Neural progenitor cell (in vitro differentiated cells): ENCODE measurements around the gene JADE2. TPM values are rescaled to one million over a fixed set of nuclear protein-coding genes. Genes with fewer than 3 reads are reported as not detected.

Source experiments
- DNase-seq: peaks from one replicate; pipeline ENCODE4 v3.0.0-alpha.2; 2016; ENCODE audit warnings: low spot score
- H2AFZ ChIP-seq: fragments of 200-600 bp; sonication (generic); replicated peaks from 2 replicates; pipeline ENCODE4 v1.6.1; 2016; ENCODE audit warnings: antibody characterized with exemption
- H3F3A ChIP-seq: fragments of 200-600 bp; sonication (generic); 2 replicates; pipeline ENCODE4 v1.6.1; 2016; ENCODE audit warnings: antibody characterized with exemption, low read depth
- H3K27ac ChIP-seq: fragments of 200-600 bp; sonication (generic); 2 replicates; pipeline ENCODE4 v1.5.1; 2016; ENCODE audit warnings: mild to moderate bottlenecking
- H3K27me3 ChIP-seq: fragments of 200-600 bp; sonication (generic); 2 replicates; pipeline ENCODE4 v1.6.1; 2016; ENCODE audit warnings: mild to moderate bottlenecking, moderate library complexity
- H3K36me3 ChIP-seq: fragments of 200-600 bp; sonication (generic); 2 replicates; pipeline ENCODE4 v1.5.1; 2016
- H3K4me1 ChIP-seq: fragments of 200-600 bp; sonication (generic); 2 replicates; pipeline ENCODE4 v1.6.1; 2016; ENCODE audit warnings: mixed run types
- H3K4me2 ChIP-seq: fragments of 200-600 bp; sonication (generic); 2 replicates; pipeline ENCODE4 v1.6.1; 2016
- H3K4me3 ChIP-seq: fragments of 200-600 bp; sonication (generic); 2 replicates; pipeline ENCODE4 v1.5.1; 2016
- H3K79me2 ChIP-seq: fragments of 200-600 bp; sonication (generic); 2 replicates; pipeline ENCODE4 v1.6.1; 2016; ENCODE audit warnings: low read depth
- H3K9ac ChIP-seq: fragments of 200-600 bp; sonication (generic); 2 replicates; pipeline ENCODE4 v1.6.1; 2016
- H3K9me3 ChIP-seq: fragments of 200-600 bp; sonication (generic); 2 replicates; pipeline ENCODE4 v1.5.1; 2016; ENCODE audit warnings: low read depth
- H4K20me1 ChIP-seq: fragments of 200-600 bp; sonication (generic); 2 replicates; pipeline ENCODE4 v1.6.1; 2016; ENCODE audit warnings: low read depth
- H3K27ac Mint-ChIP-seq: 3 replicates; pipeline ENCODE4 v1.8.0; 2021; ENCODE audit warnings: mixed read lengths
- H3K27me3 Mint-ChIP-seq: 2 replicates; pipeline ENCODE4 v1.8.0; 2022; ENCODE audit warnings: low read depth, mild to moderate bottlenecking, inconsistent platforms, moderate library complexity, mixed read lengths; ENCODE audit not compliant: insufficient read depth
- H3K36me3 Mint-ChIP-seq: 3 replicates; pipeline ENCODE4 v1.8.0; 2021; ENCODE audit warnings: mixed read lengths
- H3K4me1 Mint-ChIP-seq: 3 replicates; pipeline ENCODE4 v1.8.0; 2021; ENCODE audit warnings: mixed read lengths
- H3K4me3 Mint-ChIP-seq: 3 replicates; pipeline ENCODE4 v1.8.0; 2021; ENCODE audit warnings: mild to moderate bottlenecking, moderate library complexity, mixed read lengths
- H3K9me3 Mint-ChIP-seq: 3 replicates; pipeline ENCODE4 v1.8.0; 2020; ENCODE audit warnings: mixed read lengths
- CTCF ChIP-seq: fragments of 200-600 bp; sonication (generic); IDR thresholded peaks from 2 replicates; pipeline ENCODE4 v1.5.1; 2017; ENCODE audit warnings: antibody characterized with exemption, mild to moderate bottlenecking
- EZH2 ChIP-seq: fragments of 200-600 bp; sonication (generic); IDR thresholded peaks from 2 replicates; pipeline ENCODE4 v1.6.1; 2017; ENCODE audit warnings: antibody characterized with exemption, mild to moderate bottlenecking, moderate library complexity
- EZH2phosphoT487 ChIP-seq: fragments of 200-600 bp; sonication (generic); IDR thresholded peaks from 2 replicates; pipeline ENCODE4 v1.6.1; 2017; ENCODE audit warnings: antibody characterized with exemption
- total RNA-seq: library from RNA; depleted of rRNA; stranded (reverse); fragments of >200 nt; gene quantifications from 2 replicates; pipeline ENCODE4 v1.2.3, GENCODE V29; 2015; ENCODE audit warnings: low replicate concordance

JADE2 gene
- total RNA-seq, 1 donor from 2014 or later, result 1.7 TPM

- Histone ChIP-seq H3K9me3 (no peaks in the 10 kb centered on the region), H3K4me1 (no peaks in the 10 kb centered on the region), H3K27me3 (no peaks in the 10 kb centered on the region), H3K36me3 (no peaks in the 10 kb centered on the region), H2AFZ (no peak overlapping the region), H4K20me1 (no peaks in the 10 kb centered on the region), H3K79me2 (no peaks in the 10 kb centered on the region), H3K27ac (no peak overlapping the region), H3K4me2 (no peak overlapping the region), H3F3A (no peaks in the 10 kb centered on the region), H3K9ac (no peak overlapping the region), H3K4me3 (no peak overlapping the region)
- Mint-ChIP-seq H3K27ac (no peak overlapping the region), H3K27me3 (peaks cover 3% of the 10 kb centered on the region), H3K36me3 (no peaks in the 10 kb centered on the region), H3K9me3 (no peaks in the 10 kb centered on the region), H3K4me3 (no peak overlapping the region), H3K4me1 (no peaks in the 10 kb centered on the region)
- TF ChIP-seq CTCF (no peak), EZH2phosphoT487 (no peak), EZH2 (no peak)
- no peak for DNase-seq
These were observed 33.5 kb upstream of the JADE2 start for GRCh38 chr5:134491841-134492442.

GRCh38 chr5:134492568-134492967 lies 32.9 kb upstream of the JADE2 start:
- Histone ChIP-seq H3F3A (no peaks in the 10 kb centered on the region), H3K9me3 (no peaks in the 10 kb centered on the region), H3K27ac (no peak overlapping the region), H3K4me1 (no peaks in the 10 kb centered on the region), H3K4me3 (no peak overlapping the region), H3K79me2 (no peaks in the 10 kb centered on the region), H3K27me3 (no peaks in the 10 kb centered on the region), H3K4me2 (no peak overlapping the region), H2AFZ (no peak overlapping the region), H4K20me1 (no peaks in the 10 kb centered on the region), H3K36me3 (no peaks in the 10 kb centered on the region), H3K9ac (no peak overlapping the region)
- no peak for DNase-seq
- Mint-ChIP-seq H3K9me3 (no peaks in the 10 kb centered on the region), H3K4me3 (no peak overlapping the region), H3K4me1 (no peaks in the 10 kb centered on the region), H3K27ac (no peak overlapping the region), H3K27me3 (peaks cover 3% of the 10 kb centered on the region), H3K36me3 (no peaks in the 10 kb centered on the region)
- no peak for TF ChIP-seq EZH2
- no peak for TF ChIP-seq CTCF
- TF ChIP-seq EZH2phosphoT487, result no peak

- no peaks in the 10 kb centered on the region for H3K9me3 ChIP-seq
- TF ChIP-seq EZH2phosphoT487, result no peak
- no peak for TF ChIP-seq EZH2
- TF ChIP-seq CTCF, result no peak
- no peaks in the 10 kb centered on the region for H3K27me3 ChIP-seq
- no peaks in the 10 kb centered on the region for H3K4me1 Mint-ChIP-seq
- no peak overlapping the region for H3K9ac ChIP-seq
- H3K9me3 Mint-ChIP-seq, result no peaks in the 10 kb centered on the region
- H3F3A ChIP-seq, result no peaks in the 10 kb centered on the region
- no peaks in the 10 kb centered on the region for H3K36me3 ChIP-seq
- H3K27me3 Mint-ChIP-seq, result peaks cover 3% of the 10 kb centered on the region
- H3K36me3 Mint-ChIP-seq, result no peaks in the 10 kb centered on the region
- no peak overlapping the region for H3K4me3 Mint-ChIP-seq
- H2AFZ ChIP-seq, result no peak overlapping the region
- H3K27ac ChIP-seq, result no peak overlapping the region
- no peaks in the 10 kb centered on the region for H3K4me1 ChIP-seq
- no peaks in the 10 kb centered on the region for H3K79me2 ChIP-seq
- no peak overlapping the region for H3K4me3 ChIP-seq
- H3K4me2 ChIP-seq, result no peak overlapping the region
- H4K20me1 ChIP-seq, result no peaks in the 10 kb centered on the region
- no peak for DNase-seq
- H3K27ac Mint-ChIP-seq, result no peak overlapping the region
These were observed 31.9 kb upstream of the JADE2 start for GRCh38 chr5:134493461-134494055.
